Endodermal cell (in vitro differentiated cells): ENCODE results near the gene CTNND2. TPM values are rescaled to one million over a fixed set of nuclear protein-coding genes. Genes with fewer than 3 reads are reported as not detected.

Experiments used
- DNase-seq: peaks from one replicate; pipeline ENCODE4 v3.0.0-alpha.2; 2017
- H3K27ac ChIP-seq: 2 replicates; pipeline ENCODE4 v1.5.1; 2013; ENCODE audit warnings: mild to moderate bottlenecking, low read depth, low read length, moderate library complexity
- H3K27me3 ChIP-seq: 2 replicates; pipeline ENCODE4 v1.6.1; 2013; ENCODE audit warnings: mild to moderate bottlenecking, low read length, moderate library complexity; ENCODE audit not compliant: insufficient read depth, control insufficient read depth, poor library complexity, severe bottlenecking
- H3K36me3 ChIP-seq: 2 replicates; pipeline ENCODE4 v1.7.0; 2013; ENCODE audit warnings: mild to moderate bottlenecking, low read length, moderate library complexity; ENCODE audit not compliant: control insufficient read depth, insufficient read depth
- H3K4me1 ChIP-seq: one replicate; pipeline ENCODE4 v1.7.0; 2013; ENCODE audit warnings: low read length; ENCODE audit not compliant: control insufficient read depth, insufficient read depth
- H3K4me3 ChIP-seq: 2 replicates; pipeline ENCODE4 v1.5.1; 2013; ENCODE audit warnings: mild to moderate bottlenecking, low read length, moderate library complexity
- H3K9ac ChIP-seq: 2 replicates; pipeline ENCODE4 v1.6.1; 2013; ENCODE audit warnings: mild to moderate bottlenecking, low read length, moderate library complexity; ENCODE audit not compliant: poor library complexity, severe bottlenecking; ENCODE audit errors: extremely low read depth
- H3K9me3 ChIP-seq: 2 replicates; pipeline ENCODE4 v1.6.1; 2013; ENCODE audit warnings: mild to moderate bottlenecking, low read length, moderate library complexity; ENCODE audit not compliant: control insufficient read depth
- H3K27ac Mint-ChIP-seq: 2 replicates; pipeline ENCODE4 v1.8.0; 2020; ENCODE audit warnings: mixed read lengths
- H3K27me3 Mint-ChIP-seq: 2 replicates; pipeline ENCODE4 v1.8.0; 2021; ENCODE audit warnings: mild to moderate bottlenecking, mixed read lengths; ENCODE audit not compliant: insufficient read depth
- H3K36me3 Mint-ChIP-seq: 2 replicates; pipeline ENCODE4 v1.8.0; 2020; ENCODE audit warnings: low read depth, mixed read lengths
- H3K4me1 Mint-ChIP-seq: 2 replicates; pipeline ENCODE4 v1.8.0; 2020; ENCODE audit warnings: mixed read lengths
- H3K4me3 Mint-ChIP-seq: 2 replicates; pipeline ENCODE4 v1.8.0; 2020; ENCODE audit warnings: mild to moderate bottlenecking, moderate library complexity, mixed read lengths
- H3K9me3 Mint-ChIP-seq: 2 replicates; pipeline ENCODE4 v1.8.0; 2020; ENCODE audit warnings: mild to moderate bottlenecking, mixed read lengths
- CTCF ChIP-seq: fragments of 200-600 bp; sonication (generic); conservative IDR thresholded peaks from 2 replicates; pipeline ENCODE4 v1.5.0; 2021; ENCODE audit warnings: antibody characterized with exemption, mild to moderate bottlenecking
- WGBS, 2 experiments: methylation state at CpG; one replicate each; pipeline versions ENCODE4 v1.1.5 to v1.1.7; 2013; ENCODE audit warnings: missing lambda C conversion rate in 2 of 2, mixed read lengths in 1 of 2; ENCODE audit not compliant: insufficient coverage in 1 of 2, insufficient read length in 1 of 2; 5-methylcytosine and 5-hydroxymethylcytosine counted together
- total RNA-seq, 2 donors: library from RNA; stranded (reverse); fragmentation: NEBNext Ultra II Directional in 1 of 2; extraction: Animal tissue kit (Norgen Biotek cat#: 25700) in 1 of 2; gene quantifications; 2 replicates in 1 of 2; 3 replicates in 1 of 2; pipeline ENCODE4 v1.2.1, GENCODE V29; 2021

CTNND2 gene
- total RNA-seq, 2 donors from 2014 or later = 6.5 to 10.3 TPM

- no peak for TF ChIP-seq CTCF
- H3K9ac ChIP-seq = no peak overlapping the region
- H3K27ac ChIP-seq = no peak overlapping the region
- Mint-ChIP-seq H3K27ac (no peak overlapping the region), H3K9me3 (peaks cover 28% of the 10 kb centered on the region), H3K36me3 (no peaks in the 10 kb centered on the region), H3K27me3 (no peaks in the 10 kb centered on the region), H3K4me3 (no peak overlapping the region), H3K4me1 (no peaks in the 10 kb centered on the region)
- peaks cover 13% of the 10 kb centered on the region for H3K9me3 ChIP-seq
- WGBS, 2 experiments = 93 to 95% methylated on average over 5 of the region's 5 CpGs
- H3K4me1 ChIP-seq = no peaks in the 10 kb centered on the region
- DNase-seq = no peak
- no peak overlapping the region for H3K4me3 ChIP-seq
- H3K36me3 ChIP-seq = no peaks in the 10 kb centered on the region
- no peaks in the 10 kb centered on the region for H3K27me3 ChIP-seq
Observed at GRCh38 chr5:11281842-11282241, 622.4 kb downstream of the CTNND2 start.

- no peak overlapping the region for H3K4me3 ChIP-seq
- H3K9me3 ChIP-seq = peaks cover 11% of the 10 kb centered on the region
- no peaks in the 10 kb centered on the region for H3K36me3 Mint-ChIP-seq
- DNase-seq = no peak
- H3K27ac Mint-ChIP-seq = no peak overlapping the region
- no peak overlapping the region for H3K9ac ChIP-seq
- peaks cover 10% of the 10 kb centered on the region for H3K9me3 Mint-ChIP-seq
- no peak overlapping the region for H3K4me3 Mint-ChIP-seq
- no peak for TF ChIP-seq CTCF
- no peaks in the 10 kb centered on the region for H3K27me3 Mint-ChIP-seq
- H3K4me1 Mint-ChIP-seq = no peaks in the 10 kb centered on the region
- H3K27me3 ChIP-seq = no peaks in the 10 kb centered on the region
- WGBS, 2 experiments = 93 to 100% methylated on average over 3 to 4 of the region's 4 CpGs
- H3K27ac ChIP-seq = no peak overlapping the region
- H3K4me1 ChIP-seq = no peaks in the 10 kb centered on the region
- H3K36me3 ChIP-seq = no peaks in the 10 kb centered on the region
Observed at GRCh38 chr5:11277323-11277722, 626.9 kb downstream of the CTNND2 start.

- 92 to 93% methylated on average over 7 to 11 of the region's 11 CpGs for WGBS, 2 experiments
Observed at GRCh38 chr5:11273180-11273903, 630.9 kb downstream of the CTNND2 start.

More at GRCh38 chr5:11273180-11273903, 630.9 kb downstream of the CTNND2 start:
- no peak for DNase-seq
- no peak overlapping the region for H3K4me3 ChIP-seq
- Mint-ChIP-seq H3K27me3 (no peaks in the 10 kb centered on the region), H3K36me3 (no peaks in the 10 kb centered on the region), H3K4me1 (no peaks in the 10 kb centered on the region), H3K9me3 (no peaks in the 10 kb centered on the region), H3K4me3 (no peak overlapping the region), H3K27ac (no peak overlapping the region)
- H3K27ac ChIP-seq = no peak overlapping the region
- no peaks in the 10 kb centered on the region for H3K9me3 ChIP-seq
- H3K9ac ChIP-seq = no peak overlapping the region
- H3K4me1 ChIP-seq = no peaks in the 10 kb centered on the region
- no peaks in the 10 kb centered on the region for H3K27me3 ChIP-seq
- no peaks in the 10 kb centered on the region for H3K36me3 ChIP-seq
- TF ChIP-seq CTCF = no peak
